GM19099 (cell line): ENCODE data around the gene ACOT7.

Experiments
- POLR2A ChIP-seq: IDR thresholded peaks from 3 replicates; pipeline ENCODE4 v1.6.1; 2011; ENCODE audit warnings: low read depth; ENCODE audit not compliant: insufficient read length; ENCODE audit errors: extremely low read depth

ACOT7 gene

DNA sequence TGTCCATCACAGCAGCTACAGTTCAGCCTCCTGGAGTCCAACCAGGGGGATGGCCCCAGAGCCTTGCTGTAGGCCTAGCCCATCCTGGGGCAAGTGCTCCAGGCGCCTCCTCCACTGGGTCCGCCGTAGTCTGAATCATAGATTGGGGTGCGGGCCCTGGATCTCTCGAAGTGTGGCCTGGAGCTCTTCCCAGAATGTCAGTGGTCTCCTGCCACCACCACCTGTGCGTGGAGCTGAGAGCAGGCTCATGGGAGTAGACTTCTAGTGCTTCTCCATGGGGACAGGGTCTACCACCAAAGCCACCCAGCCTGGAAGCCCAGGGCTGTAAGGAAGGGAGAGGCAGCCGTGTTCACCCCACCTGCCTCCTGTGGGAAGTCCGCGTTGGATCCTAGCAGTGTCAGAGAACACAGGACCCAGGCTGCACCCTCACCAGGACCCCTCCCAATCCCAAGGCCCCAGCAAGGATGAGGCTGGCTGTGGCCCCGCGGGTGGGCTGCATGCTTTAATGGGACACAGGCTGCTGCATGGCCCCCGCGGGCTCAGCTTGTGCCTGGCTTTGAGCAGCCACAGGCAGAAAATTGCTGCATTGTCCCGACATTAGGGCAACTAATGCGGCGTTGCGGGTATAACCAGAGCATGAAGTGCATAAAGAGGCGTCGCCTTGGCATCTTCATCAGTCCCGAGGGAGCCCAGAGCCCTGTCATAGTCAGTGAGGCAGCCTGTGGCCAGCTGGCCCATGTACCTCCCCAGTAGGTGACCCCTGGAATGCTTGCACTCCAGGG lies 150.3 kb downstream of the ACOT7 start:
- no peak for TF ChIP-seq POLR2A

DNA sequence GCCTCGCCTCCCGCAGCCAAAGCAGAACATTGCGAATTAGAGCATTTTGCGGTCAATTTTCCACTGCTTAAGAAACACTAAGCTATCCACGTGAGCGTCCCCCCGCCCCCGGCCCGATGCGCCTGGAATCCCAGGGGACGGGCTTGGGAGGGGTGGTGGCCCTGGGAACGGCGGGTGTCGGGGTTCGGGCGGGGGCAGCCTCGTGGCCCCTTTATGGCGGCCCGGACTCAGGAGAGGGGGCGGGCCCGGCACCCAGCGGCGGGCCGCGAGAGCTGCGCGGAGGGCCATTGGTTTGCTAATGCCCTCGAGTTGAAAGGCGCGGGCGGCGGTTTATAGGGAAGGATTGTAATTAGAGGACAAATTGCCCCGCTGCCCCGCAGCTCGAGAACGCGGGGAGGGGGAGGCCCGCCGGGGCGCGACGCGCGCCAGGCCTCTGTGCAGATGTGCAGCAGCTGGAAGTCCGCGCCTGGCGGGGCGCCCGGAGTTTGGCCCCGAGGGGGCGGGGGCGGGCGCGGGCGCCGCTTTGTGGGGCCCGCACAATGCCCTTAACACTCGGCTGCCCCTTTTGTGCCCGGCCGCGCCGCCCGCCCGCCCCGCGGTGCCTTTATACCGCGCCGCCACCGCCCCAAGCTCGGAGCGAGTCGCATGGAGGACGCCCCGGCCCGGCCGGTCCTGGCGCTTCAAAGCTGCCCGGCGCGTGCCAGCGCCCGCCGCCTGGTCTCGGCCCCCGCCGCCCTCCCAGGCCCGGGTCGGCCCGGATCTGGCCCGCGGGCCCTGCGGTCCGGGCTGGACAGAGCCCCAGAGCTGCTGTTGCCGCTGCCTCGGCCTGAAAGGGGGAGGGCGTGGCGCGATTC lies 151.5 kb downstream of the ACOT7 start:
- TF ChIP-seq POLR2A, result no peak

DNA sequence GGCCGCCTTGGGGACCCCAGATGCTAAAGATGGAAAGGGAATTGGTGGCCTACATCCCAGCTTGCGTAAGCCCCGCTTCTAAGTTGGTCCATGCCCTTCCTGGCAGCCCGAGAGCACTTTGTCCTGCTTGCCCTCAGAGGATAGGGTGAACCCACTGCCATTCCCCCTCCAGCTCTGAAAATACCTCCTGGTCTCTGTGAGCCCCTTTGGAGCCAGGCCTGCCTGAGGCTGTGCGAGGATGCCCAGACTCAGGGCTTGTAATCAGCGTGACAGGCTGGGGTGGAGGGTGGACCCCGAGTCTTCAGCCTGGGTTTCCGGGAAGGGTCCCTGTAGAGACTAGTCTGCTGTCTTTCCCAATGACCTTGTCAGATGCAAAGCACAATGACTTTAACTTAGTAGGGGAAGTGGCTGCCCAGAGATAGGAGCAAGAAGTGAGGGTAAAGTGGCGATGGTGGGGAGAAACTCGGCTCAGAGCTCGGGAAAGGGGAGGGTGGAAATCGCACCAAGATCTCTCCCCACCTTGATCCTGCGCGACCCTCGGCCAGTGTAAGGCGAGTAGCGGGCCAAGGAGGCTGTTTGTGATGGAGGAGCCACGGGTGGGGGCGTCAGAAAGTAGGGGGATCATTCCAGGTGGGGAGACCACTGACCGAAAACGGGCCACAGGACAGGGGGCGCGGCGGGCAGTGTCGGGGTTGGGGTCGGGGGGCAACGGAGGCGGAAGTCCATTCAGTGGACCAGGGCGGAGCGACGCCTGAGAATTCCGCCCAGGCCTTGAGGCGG lies 152.3 kb downstream of the ACOT7 start:
- no peak for TF ChIP-seq POLR2A

DNA sequence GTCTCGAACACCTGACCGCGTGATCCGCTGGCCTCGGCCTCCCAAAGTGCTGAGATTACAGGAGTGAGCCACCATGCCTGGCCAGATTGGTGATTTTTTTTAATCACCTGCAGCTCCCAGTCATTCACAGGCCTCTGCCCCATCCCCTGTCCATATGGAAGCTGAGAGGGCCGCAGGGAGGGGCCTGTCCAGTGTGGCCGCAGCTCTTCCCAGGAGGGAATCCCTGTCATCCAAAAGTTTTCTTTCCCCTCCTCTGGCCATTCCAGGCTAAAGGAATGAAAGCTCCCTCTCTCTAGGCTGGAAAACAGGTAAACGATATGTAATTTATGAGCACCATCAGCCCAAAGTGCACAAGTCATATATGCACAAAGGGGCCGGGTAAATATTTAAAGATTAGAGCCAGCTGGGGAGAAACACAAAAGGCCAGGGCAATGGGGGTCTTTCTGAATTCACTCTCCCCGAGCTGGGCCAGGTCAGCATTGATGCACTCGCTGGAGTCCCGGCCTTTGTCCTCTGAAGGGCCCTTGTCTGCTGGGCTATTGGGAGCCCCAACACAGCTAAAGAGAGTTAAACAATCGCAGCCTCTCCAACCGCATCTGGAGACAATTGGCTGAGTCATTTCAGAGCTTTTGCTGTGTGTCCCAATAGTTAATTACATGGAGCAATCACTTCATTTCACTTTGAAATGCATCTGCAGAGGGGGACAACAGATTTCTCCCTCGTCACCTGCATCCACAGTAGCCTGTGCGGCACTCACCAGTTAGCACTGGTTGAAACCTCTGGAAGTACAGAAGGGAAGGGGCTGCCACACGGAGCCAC lies 153.4 kb downstream of the ACOT7 start:
- TF ChIP-seq POLR2A, result no peak

DNA sequence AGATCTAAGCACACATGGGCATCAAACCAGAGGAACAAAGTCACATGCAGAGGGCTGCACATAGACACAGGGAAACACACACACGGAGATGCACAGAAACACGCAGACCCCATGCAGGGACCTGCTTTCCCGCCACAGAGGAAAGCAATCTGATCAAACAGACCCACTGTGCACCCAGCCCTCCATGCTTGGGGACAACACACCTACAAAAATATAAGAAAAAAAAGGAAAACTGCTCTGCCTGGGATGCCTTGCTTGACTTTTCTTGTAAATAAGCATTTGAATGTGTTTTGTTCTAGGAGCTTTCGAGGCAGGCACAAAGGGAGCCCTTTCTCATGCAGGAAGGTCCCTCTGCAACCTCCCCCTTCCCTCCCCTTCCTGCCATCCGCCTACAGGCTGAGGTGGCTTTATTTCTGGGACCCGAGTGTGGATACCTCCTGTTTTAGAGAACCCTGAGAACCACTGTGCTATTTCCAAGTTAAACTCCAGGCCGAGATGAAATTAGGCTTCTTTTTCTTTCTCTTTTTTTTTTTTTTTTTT lies 154.3 kb downstream of the ACOT7 start:
- no peak for TF ChIP-seq POLR2A

DNA sequence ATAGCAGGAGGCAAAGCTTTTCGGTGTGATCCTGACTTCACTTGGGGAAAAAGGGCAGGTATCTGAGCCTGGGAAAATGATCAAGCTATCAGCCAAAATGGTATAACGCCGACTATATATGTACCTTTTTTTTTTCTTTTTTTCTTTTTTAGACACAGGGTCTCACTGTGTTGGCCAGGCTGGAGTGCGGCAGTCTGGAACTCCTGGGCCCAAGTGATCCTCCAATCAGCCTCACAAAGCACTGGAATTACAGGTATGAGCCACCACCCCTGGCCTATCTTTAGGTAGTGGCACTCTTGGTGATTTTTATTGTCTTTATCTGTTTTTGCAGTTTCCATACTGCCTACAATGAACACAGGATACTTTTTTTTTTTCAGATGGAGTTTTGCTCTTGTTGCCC lies 156.5 kb downstream of the ACOT7 start:
- TF ChIP-seq POLR2A, result no peak

DNA sequence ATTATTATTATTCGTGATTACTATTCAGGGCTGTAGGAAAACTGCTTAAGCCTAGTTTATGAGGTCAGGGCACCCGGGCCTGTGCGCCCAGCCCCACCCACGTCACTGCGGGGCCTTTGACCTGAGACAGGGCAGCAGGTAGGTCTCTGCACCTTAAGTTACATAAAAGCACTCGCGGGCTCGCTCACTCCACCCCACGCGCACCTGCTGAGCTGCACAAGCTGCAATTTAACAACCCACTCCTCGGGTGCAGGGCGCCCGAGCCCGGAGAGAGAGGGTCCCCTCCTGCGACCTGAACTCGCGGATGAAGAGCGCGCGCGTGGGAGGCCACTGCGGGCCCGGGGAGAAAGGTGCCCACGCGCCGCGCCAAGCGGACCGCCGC lies 158.3 kb downstream of the ACOT7 start:
- no peak for TF ChIP-seq POLR2A

DNA sequence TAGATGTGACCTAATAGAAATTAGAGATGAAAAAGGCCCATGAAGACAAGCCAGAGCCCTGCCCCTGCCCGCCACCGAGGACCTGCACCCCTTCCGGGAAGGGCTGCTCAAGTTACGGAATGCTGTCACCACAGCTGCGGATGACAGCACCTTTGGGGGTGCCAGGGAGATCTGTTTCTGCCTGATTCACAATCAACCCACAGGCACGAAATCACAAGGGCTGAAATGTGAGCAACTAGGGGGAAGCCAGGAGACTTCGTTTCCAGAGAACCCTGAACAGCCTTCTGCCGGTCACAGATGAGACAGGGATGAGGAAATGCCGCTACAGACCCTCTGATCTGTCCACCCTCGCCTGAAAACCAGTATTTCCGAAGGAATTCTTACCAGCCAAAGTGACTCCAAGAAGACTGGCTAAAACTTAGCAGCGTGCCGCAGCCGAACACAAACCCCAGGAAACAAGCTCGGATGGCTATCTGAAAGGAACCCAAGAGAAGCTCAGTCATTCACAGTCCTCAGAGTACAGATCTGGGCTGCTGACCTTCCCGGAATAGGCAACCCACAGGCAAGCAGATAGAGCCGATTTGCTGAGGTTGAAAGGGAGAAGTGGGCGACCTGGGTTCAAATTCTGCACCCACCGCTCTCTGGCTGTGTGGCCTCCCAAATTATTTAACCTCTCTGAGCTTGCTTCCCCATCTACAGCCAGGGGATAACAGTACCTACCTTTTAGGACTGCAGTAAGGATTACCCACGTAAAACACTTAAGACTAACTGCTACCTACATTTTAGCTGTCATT lies 158.9 kb downstream of the ACOT7 start:
- TF ChIP-seq POLR2A, result no peak

DNA sequence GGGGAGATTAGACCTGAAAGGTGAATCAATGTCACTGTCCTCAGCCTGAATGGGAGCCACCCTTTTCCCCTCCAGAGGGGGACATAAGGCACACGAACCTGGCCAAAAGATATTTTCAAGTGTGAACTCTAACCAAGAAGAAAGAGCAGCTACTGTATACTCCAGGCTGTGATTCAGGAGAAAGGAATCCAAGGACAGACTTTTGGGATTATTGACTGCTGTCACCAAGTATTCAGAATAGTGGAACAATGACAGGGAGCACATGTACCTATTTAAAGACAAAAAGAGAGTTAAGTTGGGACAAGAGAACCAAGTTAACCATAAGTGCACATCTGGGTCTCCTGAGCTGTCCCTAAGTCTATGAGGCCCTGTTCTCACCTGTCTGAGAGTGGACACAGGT lies 160.2 kb downstream of the ACOT7 start:
- no peak for TF ChIP-seq POLR2A

DNA sequence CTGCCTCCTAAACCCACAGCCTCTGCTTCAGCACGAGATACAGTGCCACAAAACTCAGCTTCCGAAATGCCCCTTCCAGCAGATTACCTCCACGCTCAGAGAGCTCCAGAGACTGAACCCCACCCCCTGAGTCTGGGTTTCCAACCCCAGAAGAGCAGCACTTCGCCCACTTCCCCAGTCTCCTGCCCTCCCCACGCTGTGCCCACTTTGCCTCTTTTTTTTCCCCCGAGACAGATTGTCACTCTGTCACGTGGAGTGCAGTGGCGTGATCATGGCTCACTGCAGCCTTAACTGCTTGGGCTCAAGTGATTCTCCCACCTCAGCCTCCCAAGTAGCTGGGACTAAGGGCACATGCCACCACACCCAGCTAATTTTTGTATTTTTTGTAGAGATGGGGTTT lies 167.9 kb downstream of the ACOT7 start:
- TF ChIP-seq POLR2A, result no peak

DNA sequence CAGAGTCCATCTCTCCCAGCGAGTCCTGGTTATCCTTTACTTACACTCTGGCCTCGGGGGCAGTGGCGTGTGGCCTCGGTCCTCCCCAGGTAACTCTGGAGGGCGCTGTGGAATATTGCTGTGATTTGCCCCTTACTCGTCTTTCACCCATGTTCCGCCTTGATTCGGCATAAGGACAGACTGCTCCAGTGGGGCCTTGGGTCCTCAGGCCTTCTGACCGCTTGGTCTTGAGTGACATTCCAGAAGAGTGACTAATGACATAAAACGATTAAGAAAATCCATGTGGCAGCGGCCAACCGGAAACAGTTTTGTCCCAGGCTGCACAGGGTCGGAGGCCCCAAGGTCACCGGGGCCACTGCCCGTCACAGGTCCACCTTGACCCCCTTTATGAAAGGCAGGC lies 168.8 kb downstream of the ACOT7 start:
- TF ChIP-seq POLR2A, result no peak

DNA sequence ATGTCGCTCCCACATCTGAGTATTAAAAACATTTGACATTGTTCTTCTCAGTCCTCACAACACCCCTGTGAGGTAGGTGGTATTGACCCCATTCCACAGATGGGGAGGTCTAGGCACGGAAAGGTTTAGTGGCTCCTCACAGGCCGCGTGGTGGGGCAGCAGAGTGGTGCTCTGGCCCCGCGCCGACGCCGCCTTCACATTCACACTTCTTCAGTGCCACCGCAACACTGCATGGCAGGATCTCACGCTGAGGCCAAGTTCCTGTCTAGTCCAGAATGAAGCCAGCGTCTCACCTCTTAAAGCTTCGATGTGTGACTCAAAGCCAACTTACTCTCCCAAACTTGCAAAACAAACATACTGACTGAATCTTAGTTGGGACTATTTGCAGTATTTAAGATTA lies 169.9 kb downstream of the ACOT7 start:
- no peak for TF ChIP-seq POLR2A

DNA sequence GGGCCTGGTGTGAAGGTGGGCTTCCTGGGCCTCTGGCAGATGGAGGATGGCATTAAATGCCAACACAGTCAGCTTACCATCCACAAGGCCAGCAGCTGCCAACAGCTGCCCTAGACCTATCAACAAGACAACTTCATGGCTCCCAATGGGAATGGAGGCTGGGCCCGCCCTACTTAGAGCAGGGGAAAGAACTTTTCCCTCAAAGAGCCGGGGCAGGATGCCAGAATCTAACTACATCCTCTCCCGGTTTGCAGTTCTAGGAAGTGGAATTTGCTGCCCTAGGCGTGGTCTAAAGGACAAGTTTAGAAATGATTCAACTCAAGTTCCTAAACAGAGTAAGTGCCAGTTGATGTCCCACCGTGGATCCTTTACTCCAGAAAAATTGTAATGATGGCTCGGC lies 170.9 kb downstream of the ACOT7 start:
- TF ChIP-seq POLR2A, result no peak
